ENCODE data around the gene STK17B.

Gene STK17B

DNA sequence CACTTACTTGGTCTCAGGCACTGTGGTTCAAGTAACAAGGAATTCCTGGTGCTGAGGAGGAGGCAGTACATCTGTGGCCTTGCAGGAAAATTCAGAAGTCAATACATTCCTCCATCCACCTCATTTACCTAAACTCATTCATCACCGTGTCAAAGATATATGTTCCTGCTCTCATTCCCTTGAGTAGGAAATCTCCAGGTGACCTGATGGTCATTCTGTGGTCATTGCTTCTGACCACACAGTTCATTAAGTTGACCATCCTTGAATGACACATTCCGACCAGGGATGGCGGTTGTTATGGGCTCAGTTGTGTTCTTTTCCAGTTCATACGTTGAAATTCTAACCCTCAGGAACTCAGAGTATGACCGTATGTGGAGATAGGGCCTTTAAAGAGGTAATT is 2.1 kb upstream of the STK17B start:
- Mint-ChIP-seq H3K4me1 (peaks cover 14% of the 10 kb centered on the region), H3K4me3 (peak overlapping the region in 1 of 3 experiments; percentile 78), H3K27me3 (ENCODE audit: low read depth) (peaks cover 25% of the 10 kb centered on the region), H3K9me3 (peaks cover 2% of the 10 kb centered on the region), H3K27ac (no peak overlapping the region), H3K36me3 (ENCODE audit: low read depth) (no peaks in the 10 kb centered on the region)
- TF ChIP-seq, protein P1, sequence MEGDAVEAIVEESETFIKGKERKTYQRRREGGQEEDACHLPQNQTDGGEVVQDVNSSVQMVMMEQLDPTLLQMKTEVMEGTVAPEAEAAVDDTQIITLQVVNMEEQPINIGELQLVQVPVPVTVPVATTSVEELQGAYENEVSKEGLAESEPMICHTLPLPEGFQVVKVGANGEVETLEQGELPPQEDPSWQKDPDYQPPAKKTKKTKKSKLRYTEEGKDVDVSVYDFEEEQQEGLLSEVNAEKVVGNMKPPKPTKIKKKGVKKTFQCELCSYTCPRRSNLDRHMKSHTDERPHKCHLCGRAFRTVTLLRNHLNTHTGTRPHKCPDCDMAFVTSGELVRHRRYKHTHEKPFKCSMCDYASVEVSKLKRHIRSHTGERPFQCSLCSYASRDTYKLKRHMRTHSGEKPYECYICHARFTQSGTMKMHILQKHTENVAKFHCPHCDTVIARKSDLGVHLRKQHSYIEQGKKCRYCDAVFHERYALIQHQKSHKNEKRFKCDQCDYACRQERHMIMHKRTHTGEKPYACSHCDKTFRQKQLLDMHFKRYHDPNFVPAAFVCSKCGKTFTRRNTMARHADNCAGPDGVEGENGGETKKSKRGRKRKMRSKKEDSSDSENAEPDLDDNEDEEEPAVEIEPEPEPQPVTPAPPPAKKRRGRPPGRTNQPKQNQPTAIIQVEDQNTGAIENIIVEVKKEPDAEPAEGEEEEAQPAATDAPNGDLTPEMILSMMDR (IDR thresholded peaks at IDR 0.05; ENCODE audit: unreplicated experiment in 3 of 3): no peak

DNA sequence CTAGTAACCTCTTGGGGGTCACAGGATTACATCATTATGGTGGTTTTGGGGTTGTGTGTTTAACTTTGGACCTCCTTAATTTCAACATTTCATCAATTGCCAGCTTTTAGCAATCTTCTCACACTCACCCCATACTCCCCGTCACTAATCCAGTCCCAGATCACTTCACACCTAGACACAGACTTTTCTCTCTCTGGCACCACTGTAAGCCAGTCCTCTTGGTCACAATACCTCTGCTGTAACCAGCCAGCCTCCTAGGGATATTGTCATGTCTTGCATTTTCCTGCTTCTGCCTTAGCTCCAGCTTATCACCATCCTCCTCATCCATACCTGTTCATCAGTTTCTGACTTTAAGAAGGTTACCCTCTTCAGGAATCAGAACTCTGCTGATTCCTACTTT is 1.6 kb upstream of the STK17B start:
- TF ChIP-seq, protein P1 (IDR thresholded peaks at IDR 0.05; ENCODE audit: unreplicated experiment in 3 of 3): no peak
- Mint-ChIP-seq H3K27ac (peak overlapping the region in 1 of 3 experiments; percentile 18), H3K36me3 (ENCODE audit: low read depth) (no peaks in the 10 kb centered on the region), H3K4me3 (peak overlapping the region; percentile 66 to 81 (median 78)), H3K27me3 (ENCODE audit: low read depth) (peaks cover 25% of the 10 kb centered on the region), H3K9me3 (peaks cover 2% of the 10 kb centered on the region), H3K4me1 (peaks cover 18% of the 10 kb centered on the region)

DNA sequence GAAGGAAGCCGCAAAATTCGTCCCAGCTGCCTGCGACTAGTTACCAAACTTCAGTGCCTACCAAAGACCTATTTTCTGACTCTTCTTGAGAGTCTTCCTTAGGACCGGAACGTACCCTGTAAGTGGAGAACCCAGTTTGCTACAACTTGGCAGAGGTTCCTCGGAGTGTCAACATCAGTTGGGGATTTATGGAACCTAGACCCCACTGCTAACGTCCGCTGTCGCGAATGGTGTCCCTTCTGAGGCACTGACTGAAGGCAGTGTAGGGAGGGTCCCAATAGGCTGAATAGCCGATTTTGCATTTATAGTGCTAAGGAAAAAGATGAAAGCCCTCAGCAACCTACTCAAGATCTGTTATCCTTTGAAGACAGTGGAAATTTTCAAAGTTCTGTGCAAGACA is 568 bp upstream of the STK17B start:
- peak overlapping the region in 1 of 3 experiments; percentile 27 for H3K27ac Mint-ChIP-seq
- no peaks in the 10 kb centered on the region for H3K36me3 Mint-ChIP-seq (ENCODE audit: low read depth)
- H3K4me1 Mint-ChIP-seq: peaks cover 26% of the 10 kb centered on the region
- peaks cover 2% of the 10 kb centered on the region for H3K9me3 Mint-ChIP-seq
- TF ChIP-seq, protein P1 (IDR thresholded peaks at IDR 0.05; ENCODE audit: unreplicated experiment in 3 of 3): no peak
- peak overlapping the region; percentile 78 to 83 (median 81) for H3K4me3 Mint-ChIP-seq
- peaks cover 25% of the 10 kb centered on the region for H3K27me3 Mint-ChIP-seq (ENCODE audit: low read depth)

DNA sequence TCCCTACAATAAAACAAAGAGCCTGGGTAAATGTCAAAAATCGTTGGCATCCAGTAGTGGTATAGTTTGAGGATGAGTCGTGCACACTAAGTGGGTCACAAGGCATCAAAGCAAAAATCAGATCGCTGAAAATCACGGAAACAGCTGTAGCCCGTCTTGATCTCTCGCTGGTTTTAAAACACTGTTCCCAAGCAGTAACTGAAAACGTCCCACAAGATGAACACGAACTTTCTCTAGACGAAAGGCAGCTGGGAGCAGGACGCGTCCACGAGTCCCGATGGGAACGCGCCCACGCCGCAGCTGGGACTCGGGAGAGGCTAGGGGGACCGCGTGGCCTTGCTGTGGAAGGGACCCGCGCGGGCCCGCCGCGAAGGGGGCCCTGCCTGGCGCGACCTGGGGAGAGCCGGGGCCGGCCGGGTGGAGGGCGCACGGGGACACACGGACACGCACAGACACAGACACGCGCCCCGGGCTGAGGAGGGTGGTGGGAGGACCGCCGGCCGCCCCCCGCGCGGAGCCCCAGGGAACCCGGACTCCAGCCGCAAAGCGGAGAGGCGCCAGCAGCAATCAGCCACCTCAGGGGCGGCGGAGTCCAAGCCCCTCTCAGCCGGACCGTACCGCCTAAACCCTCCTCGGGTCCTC is 651 bp downstream of the STK17B start:
- TF ChIP-seq, protein P1 (IDR thresholded peaks at IDR 0.05; ENCODE audit: unreplicated experiment in 3 of 3): no peak
- no peaks in the 10 kb centered on the region for H3K36me3 Mint-ChIP-seq (ENCODE audit: low read depth)
- no peaks in the 10 kb centered on the region for H3K9me3 Mint-ChIP-seq
- H3K27me3 Mint-ChIP-seq (ENCODE audit: low read depth): peaks cover 21% of the 10 kb centered on the region
- H3K27ac Mint-ChIP-seq: peak overlapping the region; percentile 31 to 80 (median 33)
- H3K4me1 Mint-ChIP-seq: peaks cover 29% of the 10 kb centered on the region
- H3K4me3 Mint-ChIP-seq: peak overlapping the region; percentile 94 to 98 (median 94)

DNA sequence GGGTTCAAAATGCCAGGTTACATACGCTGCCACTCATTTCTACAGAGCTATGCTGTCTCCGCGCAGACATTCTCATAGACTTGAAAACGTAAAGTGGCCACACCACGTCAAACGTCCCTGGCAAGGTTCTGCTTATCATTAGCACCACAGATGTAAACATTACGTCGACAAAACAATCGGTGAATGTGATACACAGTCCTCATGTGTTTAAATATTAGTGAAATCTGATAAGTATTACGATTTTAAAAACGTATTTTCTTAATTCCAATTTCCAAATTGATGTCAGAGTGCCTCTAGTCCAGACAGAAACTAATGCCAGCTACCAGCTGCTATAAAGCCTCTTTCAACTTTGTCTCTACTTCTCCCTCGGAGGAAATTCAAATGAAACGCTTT is 1.2 kb downstream of the STK17B start:
- Mint-ChIP-seq H3K27me3 (ENCODE audit: low read depth) (peaks cover 21% of the 10 kb centered on the region), H3K4me3 (peak overlapping the region; percentile 94 to 98 (median 94)), H3K4me1 (peaks cover 29% of the 10 kb centered on the region), H3K9me3 (no peaks in the 10 kb centered on the region), H3K27ac (peak overlapping the region; percentile 31 to 80 (median 33)), H3K36me3 (ENCODE audit: low read depth) (no peaks in the 10 kb centered on the region)
- TF ChIP-seq, protein P1 (IDR thresholded peaks at IDR 0.05; ENCODE audit: unreplicated experiment in 3 of 3): no peak

DNA sequence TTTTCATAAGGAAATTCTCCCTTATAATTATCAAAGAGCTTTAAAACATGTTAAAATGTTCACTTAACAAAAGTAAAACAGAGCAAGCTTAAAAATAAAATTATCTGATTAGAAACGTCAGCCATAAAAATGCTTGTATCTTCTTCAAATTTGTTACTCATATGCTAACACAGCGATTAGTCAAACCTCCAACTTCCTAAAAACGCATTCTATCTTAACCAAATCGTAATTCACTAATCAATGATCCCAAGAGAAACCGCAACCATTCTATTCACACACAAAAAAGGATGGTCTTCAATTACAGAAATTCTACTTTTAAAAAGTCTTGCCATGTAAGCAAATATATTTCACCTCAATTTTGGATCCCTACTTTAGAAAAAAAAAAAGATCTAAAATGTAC is 1.9 kb downstream of the STK17B start:
- TF ChIP-seq, protein P1 (IDR thresholded peaks at IDR 0.05; ENCODE audit: unreplicated experiment in 3 of 3): no peak

More for the DNA sequence above, 1.9 kb downstream of the STK17B start:
- peak overlapping the region; percentile 94 to 98 (median 94) for H3K4me3 Mint-ChIP-seq
- no peak overlapping the region for H3K27ac Mint-ChIP-seq
- H3K9me3 Mint-ChIP-seq: no peaks in the 10 kb centered on the region
- peaks cover 19% of the 10 kb centered on the region for H3K27me3 Mint-ChIP-seq (ENCODE audit: low read depth)
- H3K36me3 Mint-ChIP-seq (ENCODE audit: low read depth): no peaks in the 10 kb centered on the region
- H3K4me1 Mint-ChIP-seq: peaks cover 29% of the 10 kb centered on the region
